NCI-H128 (cell line): ENCODE measurements around the gene ZNF654.
"Not testable (repeated sequence)": the region's sequence is repeated elsewhere in the genome, so short reads cannot be mapped to it uniquely, and the experiment has no call there.

Experiments
- DNase-seq: peaks from one replicate; lab custom pipeline; 2025; ENCODE audit not compliant: unreplicated experiment; lab: John Stamatoyannopoulos, UW

The ZNF654 gene

DNA sequence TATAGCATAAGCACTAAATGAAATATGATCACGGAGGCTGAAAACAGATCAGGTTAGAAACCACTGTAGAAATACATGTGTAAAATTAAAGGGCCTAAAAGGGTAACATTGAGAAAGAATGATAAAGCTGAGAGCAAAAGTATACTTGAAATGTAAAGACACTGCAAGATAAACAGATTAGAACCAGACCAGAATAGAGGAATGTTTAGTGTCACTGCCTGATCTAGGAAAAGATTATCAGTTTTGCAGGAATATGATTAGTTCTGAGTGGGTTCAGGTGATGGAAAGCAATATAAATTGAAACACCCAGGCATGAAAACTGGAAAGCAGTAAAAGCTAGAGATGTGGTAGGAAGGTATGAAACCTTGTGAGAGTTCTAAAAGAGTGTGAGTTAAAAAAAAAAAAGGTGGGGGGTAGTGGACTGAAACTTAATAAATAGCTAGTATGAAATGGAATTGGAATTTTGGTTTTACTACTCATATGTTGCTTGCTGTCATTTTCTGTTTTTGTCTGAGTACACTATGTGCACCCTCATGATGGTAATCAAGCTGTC lies 74.7 kb downstream of the ZNF654 start:
- DNase-seq: no peak

DNA sequence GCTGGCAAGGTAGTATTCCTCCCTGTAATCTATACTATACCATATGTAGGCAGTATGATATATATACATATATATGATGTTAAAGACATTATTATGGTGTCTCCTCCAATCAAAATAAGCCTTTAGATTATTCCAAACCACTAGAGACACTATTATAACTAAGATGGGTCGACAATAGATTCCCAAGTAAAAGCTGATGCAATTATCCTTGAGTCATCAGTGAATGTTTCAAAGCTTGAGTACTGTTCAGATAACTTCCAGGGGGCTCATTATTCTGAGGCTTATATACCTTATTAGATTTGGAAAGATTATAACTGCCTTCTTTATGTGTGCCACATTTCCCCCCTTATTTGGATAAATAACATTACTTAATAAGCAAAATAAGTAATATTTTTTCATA lies 78.8 kb downstream of the ZNF654 start:
- DNase-seq: no peak

DNA sequence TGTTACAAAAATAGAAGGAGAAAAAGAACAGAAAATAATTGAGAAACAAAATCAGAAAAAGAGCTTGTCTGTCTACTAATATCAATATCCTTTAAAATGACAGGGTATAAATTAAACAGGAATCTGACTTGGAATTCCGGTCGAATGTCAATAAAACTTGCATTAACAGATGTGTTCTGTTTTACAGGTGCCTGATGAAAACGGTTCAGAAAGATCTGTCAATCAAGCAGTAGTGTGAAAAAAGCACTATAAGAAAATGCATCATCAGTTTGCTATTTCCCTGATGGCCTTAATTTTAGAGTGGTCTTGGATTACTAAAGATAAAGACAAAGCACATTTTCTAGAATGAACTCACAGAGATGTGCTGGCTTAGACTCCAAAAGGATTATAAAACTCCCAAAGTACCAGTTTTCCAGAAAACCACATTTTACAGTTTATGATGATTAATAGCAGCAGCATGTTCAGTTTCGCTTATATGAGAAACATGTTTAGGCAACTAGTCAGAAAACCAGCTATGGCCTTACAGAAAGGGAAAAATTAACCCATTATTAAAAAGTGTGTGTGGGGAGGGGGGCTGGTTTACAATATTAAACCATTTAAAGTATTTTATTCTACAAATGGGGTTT lies 82.5 kb downstream of the ZNF654 start:
- no peak for DNase-seq

DNA sequence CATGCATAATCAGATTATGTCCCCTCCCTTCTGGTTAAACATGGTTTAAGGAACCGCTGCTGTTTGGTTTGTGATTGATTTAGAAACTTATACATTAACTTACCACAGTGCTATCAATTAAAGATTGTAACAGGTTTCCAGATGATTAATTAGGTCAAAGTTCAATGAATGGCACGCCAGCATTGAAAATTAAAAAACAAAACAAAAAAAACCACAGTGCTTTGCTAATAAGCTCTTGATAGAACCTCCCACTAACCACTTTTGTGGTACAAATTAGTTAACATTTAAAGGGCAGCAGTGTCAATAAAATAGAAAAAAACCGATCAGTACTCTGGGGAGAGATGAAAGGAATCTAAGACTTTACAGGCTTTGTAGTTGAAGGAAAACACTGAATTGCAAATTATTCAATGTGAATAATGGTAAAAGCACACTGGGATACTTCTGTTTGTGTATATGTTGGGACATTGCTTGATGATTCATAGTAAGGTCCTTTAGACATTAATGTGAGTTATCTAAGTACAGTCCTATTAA lies 83.1 kb downstream of the ZNF654 start:
- no peak for DNase-seq

DNA sequence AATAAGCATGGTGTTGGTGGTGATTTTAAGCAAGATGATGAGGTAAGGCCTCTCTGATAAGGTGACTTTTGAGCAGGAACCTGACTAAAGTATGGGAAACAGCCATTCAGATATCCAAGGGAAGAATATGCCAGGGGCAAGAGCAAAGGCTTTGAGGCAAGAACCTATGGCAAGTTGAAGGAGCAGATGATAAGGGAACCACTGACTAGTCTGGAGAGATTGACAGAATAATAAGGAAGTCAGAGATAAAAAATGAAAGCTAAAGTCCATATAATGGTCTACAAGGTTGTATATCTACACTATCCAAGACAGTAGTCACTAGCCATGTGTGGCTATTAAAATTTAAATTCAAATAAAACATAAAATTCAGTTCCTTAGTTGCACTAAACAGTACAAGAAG lies 88.2 kb downstream of the ZNF654 start:
- DNase-seq: no peak

DNA sequence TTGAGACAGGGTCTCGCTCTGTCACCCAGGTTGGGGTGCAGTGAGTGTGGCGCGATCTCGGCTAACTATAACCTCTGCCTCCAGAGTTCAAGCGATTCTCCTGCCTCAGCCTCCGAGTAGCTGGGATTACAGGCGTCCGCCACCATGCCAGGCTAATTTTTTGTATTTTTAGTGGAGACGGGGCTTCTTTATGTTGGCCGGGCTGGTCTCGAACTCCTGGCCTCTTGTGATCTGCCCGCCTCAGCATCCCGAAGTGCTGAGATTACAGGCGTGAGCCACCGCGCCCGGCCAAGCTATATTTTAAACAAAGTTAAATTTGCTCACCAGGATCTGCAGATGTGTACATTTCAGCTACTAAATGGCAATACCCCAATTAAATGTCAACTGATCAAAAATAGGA lies 89.6 kb downstream of the ZNF654 start:
- no peak for DNase-seq

DNA sequence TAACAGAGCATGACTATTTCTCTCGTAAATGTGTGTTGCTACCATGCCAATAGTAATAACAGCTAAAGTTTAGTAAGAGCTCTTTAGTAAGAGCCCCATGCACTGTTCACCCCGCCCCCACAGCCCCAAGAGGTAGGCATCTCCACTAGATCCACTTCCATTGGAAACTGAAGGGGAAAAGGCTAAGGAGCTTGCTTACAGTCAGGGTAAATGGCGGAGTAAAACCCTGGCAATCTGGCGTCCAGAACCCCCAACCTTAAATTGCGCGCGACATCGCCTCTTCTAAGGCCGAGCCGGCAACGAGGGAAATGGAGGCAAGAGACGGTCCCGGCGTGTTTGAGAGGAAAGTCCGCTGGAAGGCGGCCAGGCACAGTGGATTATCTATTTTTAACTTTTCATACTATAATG lies 90.0 kb downstream of the ZNF654 start:
- DNase-seq: no peak

DNA sequence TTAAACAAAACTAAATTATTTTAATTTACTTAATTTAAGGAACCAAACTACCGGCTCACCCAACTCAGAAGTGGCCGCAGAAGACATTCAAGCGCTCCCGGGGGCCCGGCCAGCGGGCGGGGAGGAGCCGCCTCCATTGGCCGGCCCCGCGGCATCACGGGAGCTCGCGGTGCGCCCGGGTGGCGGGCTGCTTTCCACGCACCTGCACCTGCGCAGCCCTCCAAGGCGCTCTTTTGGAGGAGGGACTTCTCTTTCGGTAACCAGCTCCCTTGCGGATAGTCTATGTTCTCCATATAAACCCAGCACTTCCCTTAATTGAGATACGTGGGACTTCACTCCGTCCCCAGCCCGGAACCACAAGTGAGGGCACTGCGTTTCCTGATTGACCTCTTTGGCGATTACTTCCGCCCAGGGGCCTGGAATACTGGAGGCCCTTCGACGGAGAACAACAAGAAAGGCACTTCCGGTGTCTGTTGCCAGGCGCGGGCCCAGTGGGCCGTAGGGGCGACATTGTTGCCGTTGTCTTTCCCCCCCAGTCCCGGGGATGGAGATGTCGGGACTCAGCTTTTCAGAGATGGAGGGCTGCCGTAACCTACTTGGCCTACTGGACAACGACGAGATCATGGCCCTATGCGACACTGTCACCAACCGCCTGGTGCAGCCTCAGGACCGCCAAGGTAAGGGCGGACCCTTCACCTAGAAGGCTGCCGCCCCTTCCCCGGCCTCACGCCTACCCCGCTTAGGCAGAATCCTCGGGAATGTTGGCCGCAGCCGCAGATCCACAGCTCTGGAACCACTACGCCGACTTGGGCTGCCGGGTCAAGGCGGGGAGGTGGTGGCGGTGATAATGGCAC lies 90.7 kb downstream of the ZNF654 start, which contains the start of gene C3orf38:
Gene C3orf38 (plus strand): TSS at position 451 of the 854 bp plus-strand sequence. CDS start 94 bp downstream, at position 545.
- DNase-seq: peak; percentile 78

DNA sequence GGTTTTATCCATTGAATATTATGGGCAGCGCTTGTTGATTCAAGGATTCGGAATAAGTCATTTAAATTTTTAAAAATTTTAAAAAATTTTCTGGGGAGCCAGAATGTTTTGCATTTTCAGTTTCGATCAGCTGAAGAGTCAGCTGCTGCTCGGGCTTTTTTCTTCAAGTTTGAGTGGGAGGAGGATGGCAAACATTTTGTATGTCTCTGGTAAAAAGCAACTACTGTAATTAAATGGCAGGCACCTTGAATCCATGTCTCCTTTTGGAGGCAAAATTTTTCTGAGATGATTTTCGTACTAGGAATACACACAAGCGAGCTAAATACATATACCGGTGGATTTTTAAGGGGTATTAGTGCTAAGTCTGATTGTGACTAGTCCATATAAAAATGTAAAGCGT lies 91.3 kb downstream of the ZNF654 start:
- DNase-seq: no peak

DNA sequence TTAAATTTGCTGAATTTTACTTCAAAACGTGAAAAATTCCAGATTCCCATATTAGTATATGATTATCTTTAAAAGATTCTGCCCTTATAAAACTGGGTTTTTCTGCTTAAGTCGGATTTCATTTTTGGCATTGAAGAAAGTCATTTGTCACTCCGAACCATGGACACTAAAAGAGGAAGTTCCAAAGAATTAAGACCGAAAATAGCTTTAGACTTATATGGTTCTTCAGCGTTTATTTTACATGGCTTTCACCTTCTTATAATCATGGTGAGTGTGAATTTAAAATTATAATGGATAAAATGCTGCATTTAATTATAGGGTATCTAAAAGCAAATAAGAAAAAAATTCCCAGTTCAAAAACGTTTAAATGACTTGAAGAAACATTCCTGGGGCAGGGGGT lies 91.8 kb downstream of the ZNF654 start:
- DNase-seq: no peak

DNA sequence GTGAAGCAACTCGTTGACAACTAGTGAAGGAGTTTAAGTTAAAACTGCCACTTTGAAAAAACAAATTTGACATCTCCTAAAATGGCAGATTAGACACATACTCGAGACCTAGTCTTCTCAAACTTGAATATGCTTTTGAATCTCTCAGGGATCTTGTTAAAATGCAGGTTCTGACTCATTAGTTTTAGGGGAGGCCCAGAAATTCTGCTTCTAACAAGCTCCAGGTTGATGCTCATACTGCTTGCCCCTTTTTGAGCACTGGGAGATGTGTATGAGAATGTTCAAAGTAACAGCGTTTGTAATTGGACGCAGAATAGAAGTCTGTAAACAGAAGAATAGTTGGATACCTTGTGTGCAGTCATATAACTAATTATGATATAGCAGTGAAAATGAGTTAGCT lies 92.3 kb downstream of the ZNF654 start:
- DNase-seq: no peak

DNA sequence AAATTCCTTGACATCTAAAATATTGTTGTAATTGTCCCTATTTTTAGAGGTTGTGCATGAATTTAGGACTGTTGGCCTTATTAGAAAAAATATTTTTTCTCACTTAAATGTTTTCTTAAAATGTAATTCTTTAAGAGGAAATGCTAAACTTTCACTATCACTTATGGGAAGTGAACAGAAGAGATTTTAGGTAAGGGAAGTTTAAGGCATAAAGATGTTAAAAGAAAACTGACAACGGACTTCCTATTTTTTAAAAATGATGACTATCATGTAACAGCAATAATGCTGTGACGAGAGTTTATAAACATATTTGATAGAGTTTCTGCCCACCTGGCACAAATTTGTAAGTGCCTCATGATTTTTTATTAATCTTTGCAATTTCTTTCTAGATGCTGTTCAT lies 93.8 kb downstream of the ZNF654 start:
- no peak for DNase-seq

DNA sequence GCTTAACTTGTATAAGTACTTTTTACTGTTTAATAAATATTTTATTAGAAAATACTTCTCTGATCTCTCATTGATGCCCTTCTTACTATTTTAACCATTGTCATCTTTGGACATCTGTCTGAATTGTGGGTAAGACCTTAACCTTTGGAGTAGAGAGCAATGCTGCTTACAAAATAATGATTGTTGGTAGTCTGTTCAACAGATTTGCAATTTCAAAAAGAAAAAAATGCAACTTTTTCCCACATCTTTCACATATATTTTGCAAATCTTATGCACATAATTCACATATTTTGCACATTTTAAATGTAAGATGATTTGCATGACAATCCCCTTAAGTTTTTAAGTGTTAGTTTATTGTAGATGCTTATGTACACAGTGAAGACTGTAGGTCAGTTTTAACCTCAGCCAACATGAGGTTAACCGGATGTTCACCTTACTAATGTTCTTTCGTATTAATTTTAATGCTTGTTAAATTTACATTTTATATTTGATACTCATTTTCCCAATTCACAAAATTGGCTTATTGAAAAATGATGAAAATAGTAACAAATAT lies 107.4 kb downstream of the ZNF654 start:
- DNase-seq: no peak

DNA sequence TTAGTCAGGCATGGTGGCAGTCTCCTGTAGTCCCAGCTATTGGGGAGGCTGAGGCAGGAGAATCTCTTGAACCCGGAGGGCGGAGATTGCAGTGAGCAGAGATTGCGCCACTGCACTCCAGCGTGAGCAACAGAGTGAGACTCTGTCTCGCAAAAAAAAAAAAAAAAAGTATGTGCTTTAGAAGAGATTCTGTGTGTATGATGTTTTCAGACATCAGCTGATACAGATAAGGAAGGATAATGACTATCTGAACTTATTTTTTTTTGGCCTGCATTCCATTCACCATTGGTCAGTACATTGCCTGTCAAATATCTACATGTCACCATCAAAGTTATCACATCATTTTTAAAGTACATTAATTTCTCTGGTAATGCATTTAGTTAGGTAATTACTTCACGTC lies 108.1 kb downstream of the ZNF654 start:
- DNase-seq: no peak

DNA sequence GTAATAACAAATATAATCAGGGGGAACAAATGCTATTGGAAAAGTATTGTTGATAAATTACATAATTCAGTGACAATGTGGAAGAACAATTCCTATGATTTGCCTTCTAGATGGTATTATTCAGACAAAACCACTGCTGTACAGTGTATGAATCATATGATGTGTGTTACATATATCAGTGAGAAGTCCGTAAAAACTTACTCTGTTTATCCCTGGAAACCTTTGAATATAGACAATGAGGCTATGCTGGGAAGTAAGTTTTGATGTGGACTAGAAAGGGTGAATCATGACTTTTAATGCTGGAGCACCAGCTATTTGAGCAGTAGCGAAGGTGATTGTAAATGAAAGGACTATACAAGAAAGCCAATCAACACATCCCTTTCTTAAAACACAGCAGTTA lies 108.6 kb downstream of the ZNF654 start:
- no peak for DNase-seq

DNA sequence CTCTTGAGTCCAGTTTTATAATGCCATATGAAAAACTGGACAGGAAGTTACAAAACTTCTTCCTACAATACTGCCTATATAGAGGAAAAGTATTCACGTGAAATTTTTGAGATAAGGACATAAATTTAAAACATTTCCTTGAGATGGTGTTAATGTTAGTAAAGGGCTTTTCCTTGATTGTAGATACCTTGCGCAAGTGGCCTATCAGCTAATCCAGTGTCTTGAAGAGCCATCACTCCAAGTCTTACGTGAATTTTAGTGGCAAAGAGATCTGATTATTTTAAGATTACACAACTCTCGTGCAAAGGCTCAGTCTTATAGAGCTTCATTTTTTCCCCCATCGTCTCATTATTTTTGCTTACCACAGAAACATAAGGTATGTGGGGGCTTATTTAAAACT lies 109.1 kb downstream of the ZNF654 start:
- no peak for DNase-seq

DNA sequence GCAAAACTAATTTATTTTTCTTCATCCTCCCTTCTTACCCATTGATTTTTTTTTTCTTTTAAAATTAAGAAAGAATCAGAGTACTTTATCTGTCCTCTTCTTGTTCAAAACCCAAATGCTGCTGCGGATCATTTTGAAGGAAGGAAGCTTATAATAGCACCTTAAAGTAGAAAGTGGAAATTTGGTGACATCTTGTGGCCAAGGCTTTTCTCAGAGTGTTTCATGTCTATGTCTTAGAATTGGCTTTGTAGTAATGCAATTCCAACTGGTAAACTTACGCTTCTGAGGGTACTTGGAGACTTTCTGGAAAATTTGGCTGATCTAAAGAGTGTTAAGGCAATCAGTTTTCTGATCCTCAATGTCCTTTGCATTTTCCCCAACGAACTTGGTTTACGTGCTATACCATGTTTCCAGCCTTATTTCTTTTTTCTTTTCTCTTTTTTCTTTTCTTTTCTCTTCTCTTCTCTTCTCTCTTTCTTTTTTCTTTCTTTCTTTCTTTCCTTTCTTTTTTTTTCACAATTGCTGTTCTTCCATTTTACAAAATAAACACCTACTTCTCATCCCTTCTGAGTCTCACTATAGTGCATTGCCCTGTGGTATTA lies 121.4 kb downstream of the ZNF654 start:
- no peak for DNase-seq

DNA sequence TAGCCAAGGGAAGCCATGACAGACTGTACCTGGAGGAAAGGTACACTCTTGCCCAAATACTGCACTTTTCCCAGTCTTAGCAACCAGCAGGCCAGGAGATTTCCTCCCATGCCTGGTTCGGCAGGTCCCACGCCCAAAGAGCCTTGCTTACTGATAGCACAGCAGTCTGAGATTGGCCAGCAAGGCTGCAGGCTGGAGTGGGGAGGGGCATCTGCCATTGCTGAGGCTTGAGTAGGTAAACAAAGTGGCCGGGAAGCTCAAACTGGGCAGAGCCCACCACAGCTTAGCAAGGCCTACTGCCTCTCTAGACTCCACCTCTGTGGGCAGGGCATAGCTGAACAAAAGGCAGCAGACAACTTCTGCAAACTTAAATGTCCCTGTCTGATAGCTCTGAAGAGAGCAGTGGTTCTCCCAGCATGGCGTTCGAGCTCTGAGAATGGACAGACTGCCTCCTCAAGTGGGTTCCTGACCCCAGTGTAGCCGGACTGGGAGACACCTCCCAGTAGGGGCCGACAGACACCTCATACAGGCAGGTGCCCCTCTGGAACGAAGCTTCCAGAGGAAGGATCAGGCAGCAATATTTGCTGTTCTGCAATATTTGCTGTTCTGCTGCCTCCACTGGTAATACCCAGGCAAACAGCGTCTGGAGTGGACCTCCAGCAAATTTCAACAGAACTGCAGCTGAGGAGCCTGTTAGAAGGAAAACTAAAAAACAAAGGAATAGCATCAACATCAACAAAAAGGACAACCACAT lies 123.3 kb downstream of the ZNF654 start:
- DNase-seq: not testable (repeated sequence)

DNA sequence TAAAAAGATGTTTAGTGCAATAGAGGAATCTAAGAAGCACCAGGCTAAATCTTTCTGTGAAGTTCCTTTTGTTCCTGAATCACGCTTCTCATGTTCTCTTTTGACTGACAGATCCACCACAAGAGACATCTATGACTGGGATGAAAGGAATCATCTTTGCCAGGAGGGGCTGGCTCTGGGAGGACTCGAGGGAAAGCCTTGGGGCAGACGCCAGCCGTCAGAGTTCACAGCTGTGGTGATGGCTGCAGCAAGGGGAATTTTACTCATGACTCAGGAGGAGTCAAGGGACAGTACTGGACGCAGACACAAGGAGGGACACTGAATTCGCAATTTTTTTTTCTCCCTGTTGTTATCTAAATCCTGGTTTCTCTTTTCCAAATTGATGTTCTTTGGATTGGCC lies 129.4 kb downstream of the ZNF654 start:
- no peak for DNase-seq

DNA sequence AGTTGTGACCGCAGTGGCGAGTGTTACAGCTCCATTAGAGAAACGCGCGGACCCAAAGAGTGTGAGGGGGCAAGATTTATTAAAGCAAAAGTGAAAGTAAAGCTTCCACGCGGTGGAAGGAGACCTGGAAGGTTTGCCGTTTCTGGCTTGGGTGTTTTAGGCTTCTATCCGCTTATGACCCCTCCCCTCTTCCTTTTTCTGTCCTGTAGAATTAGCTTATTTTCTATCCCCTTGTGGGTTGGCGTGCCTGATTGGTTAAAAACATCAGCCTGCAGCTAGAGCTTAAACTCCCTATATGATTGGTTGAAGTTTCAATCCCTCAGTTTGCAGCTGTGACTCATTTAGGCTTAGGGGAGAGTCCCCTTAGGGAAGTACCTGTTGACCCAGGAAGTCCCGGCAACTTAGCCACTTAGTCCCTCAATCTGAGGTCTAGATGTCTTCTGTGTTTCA lies 130.3 kb downstream of the ZNF654 start:
- no peak for DNase-seq
